GM21717 (cell line): ENCODE results near the gene C10orf62.
"Not testable (repeated sequence)": the region's sequence is repeated elsewhere in the genome, so short reads cannot be mapped to it uniquely, and the experiment has no call there.

Source experiments
- ATAC-seq: cut with Tn5 transposase; IDR thresholded peaks from one replicate; pipeline ENCODE4 v1.9.1; 2021; ENCODE audit warnings: mild to moderate bottlenecking, moderate library complexity; ENCODE audit not compliant: unreplicated experiment

Gene C10orf62

DNA sequence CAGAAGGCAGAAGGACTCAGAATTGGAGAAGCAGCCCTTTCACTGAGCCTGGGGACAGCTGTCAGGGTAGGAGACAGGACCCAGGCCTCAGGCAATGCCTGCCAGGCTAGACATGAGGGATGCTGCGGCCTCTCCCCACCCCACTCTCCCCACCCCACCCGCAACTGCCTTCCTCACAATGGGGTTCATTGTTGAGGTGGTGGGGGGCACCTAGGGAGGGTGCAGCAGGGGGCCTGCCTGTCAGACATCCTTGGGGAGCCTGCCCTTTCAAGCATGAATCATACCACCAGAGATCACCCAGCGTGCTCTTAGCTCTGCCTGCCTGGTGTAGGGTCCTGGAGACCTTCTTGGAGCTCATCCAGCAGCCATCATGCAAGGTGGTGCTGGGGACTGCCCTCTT lies at the start of gene C10orf62:
C10orf62 (plus strand) TSS at position 243 of the 400 bp plus-strand sequence. CDS start 177 bp downstream, outside the sequence.
- no peak for ATAC-seq

DNA sequence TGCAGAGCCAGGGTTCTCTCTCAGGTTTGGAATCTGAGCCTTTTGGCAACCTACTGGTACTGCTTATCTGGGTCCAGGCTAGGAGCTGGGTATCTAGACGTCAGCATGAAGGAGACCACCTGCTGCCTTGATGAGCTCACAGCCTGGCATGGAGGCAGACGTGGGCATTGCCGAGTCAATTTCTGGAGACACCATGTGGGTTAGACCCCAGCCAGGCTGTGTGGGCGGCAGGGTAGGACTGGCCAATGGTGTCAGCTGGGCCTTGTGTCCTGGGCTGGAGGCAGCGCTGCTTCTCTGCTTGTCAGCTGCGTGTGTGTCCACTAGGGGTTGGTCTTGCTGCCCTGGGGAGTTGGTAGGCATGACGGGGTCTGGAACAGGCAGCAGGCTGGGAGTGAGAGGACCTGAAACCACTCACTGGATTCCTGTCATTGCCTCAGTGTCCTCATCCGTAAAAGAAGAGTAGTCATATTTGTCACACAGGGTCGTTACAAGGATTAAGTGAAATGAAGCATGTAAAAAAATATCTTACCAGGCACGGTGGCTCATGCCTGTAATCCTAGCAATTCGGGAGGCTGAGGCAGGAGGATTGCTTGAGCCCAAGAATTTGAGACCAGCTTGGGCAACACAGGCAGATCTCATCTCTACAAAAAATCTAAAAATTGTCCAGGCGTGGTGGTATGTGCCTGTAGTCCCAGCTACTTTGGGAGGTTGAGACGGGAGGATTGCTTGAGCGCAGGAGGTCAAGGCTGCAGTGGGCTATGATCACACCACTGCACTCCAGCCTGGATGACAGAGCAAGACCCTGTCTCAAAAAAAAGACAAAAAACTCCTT lies 48.6 kb upstream of the C10orf62 start:
- no peak for ATAC-seq

GRCh38 chr10:97542169-97543024 lies 47.1 kb upstream of the C10orf62 start:
- no peak for ATAC-seq

DNA sequence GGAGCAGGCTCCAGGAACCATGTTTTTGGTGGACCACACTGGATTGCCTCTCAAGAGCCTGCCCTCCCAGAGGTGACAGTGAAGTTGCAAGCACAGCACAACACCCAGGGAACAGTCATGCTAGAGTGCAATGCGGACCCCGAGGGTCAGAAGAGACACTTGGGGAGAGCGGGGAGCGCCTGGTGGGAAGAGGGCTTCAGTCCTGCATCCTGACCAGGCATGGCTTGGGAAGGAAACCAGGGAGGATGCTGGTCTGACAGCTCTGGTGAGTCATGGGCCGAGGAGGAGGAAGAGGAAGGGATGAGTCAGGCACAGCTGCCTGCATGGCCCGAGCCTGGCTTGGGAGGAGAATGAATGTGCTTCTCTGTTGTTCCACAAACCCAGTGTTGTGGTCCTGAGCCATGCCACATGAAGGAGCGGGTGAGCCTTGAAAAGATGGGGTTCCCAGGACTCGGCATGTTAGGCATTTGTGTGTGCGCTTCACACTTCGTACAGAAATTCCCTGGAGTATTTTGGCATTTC lies 46.4 kb upstream of the C10orf62 start:
- no peak for ATAC-seq

DNA sequence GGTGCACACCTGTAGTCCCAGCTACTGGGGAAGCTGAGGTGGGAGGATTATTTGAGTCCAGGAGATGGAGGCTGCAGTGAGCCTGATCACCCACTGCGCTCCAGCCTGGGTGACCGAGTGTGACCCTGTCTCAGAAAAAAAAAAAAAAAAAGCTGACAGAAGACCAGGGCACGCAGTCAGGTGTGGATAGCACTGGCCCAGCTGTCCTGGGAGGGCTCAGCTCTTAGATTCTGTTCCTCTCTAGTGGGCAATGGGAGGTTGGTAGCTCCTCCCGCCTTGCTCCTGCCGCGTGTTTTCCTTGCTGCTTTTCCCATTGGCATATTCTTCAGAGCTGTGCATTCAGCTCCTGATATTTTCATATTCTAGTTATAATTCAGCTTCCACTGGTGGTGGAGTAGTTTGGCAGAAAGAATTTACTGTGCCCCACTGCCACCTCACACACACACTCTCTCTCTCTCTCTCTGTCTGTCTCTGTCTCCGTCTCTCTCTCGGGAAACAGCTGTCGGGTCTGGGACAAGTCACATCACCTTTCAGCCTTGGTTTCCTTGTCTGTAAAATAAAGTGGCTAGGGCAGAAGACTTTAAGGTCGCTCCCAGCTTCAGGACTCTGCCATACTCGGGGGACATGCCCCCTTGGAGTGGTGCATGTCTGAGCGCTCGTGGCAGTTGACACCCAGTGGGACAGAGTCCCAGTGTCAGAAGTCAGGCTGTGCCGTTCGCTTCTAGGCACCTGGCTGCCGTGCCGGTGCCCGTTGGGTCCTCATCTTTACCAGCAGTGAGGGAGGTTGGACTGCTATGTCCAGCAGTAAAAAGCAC lies 42.9 kb upstream of the C10orf62 start:
- ATAC-seq, result no peak

DNA sequence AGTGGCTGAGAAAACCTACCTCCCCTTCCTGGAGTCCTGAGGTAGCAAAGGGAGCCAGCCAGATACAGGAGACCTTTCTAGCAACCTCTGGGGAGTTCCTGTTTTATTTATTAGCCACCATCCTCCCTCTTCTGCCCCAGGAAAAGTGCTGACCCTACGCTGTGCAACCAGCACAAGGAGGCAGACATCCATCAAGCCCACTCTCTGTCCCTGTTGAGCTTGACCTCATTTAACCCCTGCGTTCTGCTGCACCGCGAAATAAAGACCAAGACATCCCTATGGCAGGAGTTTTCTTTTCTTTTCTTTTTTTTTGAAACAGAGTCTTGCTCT lies 42.3 kb upstream of the C10orf62 start:
- ATAC-seq, result no peak

DNA sequence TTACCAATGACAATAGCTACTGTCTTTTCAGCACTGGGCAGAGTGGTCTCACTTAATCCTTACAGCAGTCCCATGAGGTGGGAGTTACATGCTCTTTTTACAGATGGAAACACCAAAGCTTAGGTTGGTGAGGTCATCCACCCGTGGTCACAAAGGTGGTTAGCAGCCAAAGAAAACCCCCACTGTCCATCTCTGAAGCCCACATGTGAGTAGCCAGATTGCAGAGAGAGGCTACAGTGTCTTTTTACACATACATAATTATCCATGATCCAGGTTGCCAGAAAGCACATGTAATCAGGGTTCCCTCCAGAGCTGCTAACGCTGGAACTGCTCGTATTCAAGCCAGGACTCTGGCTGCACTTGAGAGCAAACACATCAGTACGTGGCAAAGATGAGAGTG lies 41.6 kb upstream of the C10orf62 start:
- no peak for ATAC-seq

GRCh38 chr10:97548828-97549455 lies 40.6 kb upstream of the C10orf62 start:
- ATAC-seq, result no peak

DNA sequence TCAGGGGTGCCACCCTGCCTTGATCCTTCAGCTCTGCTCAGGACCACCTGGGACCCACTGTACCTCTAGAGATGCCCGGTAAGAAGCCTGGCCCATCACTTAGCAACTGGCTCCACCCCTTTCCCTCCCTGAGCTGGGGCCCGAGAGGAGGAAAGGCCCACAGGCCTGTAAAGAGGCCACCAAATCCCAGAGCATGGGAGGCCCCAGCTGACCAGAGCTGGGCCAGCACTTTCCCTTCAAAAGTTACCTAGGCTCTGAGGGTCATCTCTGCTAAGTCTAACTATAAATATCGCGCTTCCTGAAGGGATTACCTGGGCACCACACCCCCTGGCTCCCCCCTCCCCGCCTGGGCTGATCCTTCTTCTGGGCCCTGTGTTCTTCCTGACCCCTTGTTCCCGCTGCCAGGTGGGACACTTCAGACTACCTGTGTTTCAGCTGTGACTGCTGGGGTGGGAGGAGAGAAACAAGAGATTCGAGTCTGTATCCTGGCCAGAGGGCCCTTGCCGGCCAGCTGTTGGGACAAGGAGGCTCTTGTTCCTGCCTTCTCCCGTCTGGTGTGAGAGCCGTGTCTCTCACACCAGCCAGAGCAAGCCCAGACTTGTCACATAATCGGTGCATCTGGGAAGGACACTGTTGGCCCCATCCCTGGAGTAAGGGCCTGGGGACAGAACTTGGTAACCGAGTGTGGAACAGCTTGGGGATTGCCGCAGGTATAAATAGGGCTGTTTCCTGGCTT lies 39.8 kb upstream of the C10orf62 start:
- no peak for ATAC-seq

GRCh38 chr10:97550336-97551149 lies 39.0 kb upstream of the C10orf62 start:
- ATAC-seq, result no peak

- no peak for ATAC-seq
Measured at GRCh38 chr10:97551271-97551670, 38.2 kb upstream of the C10orf62 start.

GRCh38 chr10:97553575-97554031 lies 35.9 kb upstream of the C10orf62 start:
- ATAC-seq, result no peak

- ATAC-seq, result not testable (repeated sequence)
Measured at GRCh38 chr10:97554336-97554735, 35.2 kb upstream of the C10orf62 start.

DNA sequence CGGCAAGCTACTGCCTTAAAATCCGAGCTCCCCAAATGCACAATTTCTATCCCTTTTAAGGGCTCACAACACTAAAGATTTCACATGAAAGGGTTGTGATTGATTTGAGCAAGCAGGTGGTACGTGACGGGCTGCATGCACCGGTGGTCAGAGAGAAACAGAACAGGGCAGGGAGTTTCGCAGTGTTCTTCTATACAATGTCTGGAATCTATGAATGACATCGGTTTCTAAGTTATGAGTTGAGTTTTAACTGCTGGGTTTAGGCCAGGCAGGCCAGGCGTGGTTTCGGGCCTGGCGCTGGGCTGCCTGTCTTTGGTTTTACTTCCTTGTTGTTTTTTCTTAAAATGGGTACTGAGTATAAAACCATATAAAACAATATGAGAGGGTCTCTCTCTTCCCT lies 34.0 kb upstream of the C10orf62 start:
- ATAC-seq, result not testable (repeated sequence)

DNA sequence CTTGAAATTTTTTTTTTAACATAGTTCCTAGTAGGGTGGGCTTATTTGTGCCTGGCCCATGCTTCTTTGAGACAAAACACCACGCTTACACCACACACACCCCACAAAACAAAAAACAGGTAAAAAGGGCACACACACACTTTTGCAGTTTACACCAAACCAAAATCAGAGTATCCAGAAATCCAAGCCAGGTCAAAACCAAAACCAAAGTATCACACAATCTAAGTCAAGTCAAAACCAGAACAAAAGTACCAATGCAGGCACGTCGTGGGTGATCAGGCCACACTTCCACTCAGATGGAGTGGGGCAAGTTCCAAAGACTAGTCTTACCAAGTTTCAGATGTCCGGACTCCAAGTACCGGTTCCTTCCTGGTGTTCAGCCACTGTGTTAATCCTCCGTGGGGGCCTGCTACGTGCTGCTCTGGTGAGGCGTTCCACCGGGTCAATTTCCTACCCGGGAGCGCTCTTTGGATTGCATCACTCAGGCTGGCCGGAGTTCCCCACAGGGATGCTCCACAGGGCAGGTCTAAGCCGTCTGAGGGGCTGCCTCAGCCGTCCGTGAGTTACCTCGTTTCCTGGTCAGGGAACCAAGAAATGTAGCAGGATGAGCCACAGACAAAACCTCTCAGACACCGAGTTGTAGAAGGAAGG lies 28.7 kb upstream of the C10orf62 start:
- ATAC-seq, result not testable (repeated sequence)

DNA sequence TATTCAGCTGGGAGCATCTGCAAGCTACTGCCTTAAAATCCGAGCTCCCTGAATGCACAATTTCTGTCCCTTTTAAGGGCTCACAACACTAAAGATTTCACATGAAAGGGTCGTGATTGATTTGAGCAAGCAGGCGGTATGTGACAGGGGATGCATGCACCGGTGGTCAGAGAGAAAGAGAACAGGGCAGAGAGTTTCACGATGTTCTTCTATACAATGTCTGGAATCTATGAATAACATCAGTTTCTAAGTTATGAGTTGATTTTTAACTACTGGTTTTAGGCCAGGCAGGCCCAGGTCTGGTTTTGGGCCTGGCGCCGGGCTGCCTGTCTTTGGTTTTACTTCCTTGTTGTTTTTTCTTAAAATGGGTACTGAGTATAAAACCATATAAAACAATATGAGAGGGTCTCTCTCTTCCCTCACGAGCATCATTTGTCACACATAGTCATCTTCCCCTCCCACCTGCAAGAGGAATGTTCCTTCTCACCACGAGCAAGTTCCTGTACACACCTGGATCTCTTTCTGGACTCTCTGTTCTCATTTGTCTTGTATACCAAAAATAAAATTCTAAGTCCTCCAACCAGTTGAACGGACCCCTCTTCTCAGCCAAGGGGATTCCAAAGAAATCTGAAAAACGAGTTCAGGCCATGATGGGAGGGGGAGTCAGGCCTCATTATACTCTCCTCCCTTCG lies 28.0 kb upstream of the C10orf62 start:
- ATAC-seq, result not testable (repeated sequence)

DNA sequence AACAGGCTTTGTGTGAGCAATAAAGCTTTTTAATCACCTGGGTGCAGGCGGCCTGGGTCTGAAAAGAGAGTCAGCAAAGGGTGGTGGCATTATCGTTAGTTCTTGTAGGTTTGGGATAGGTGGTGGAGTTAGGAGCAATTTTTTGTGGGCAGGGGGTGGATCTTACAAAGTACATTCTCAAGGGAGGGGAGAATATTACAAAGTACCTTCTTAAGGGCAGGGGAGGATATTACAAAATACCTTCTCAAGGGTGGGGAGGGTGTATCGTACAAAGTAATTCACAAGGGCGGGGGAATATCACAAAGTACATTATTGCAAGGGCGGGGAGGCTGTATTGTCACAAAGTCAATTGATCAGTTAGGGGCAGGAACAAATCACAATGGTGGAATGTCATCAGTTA lies 27.2 kb upstream of the C10orf62 start:
- not testable (repeated sequence) for ATAC-seq

GRCh38 chr10:97563337-97563736 lies 26.2 kb upstream of the C10orf62 start:
- ATAC-seq, result no peak
